ENCODE results near the gene SCARB1.

SCARB1 gene

DNA sequence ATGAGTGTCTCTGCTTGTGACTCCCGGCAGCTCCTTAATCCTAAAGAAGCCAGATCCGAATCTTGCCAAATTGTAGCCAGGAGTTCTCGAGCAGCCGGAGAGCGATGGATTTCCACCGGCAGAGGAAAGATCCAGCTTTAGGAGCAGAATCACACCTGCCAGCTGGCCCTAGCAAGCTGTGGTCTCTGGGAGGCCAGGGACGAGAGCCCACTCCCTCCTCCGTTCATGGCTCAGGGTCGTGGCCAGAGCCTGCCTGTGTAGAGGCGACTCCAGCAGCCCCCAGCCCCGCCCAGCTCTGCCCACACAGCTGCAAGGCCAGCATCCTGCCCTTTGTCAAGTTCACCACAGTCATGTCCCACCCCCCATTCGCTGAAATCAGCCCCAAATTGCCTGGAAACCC, 121.0 kb downstream of the SCARB1 start:
- DNase-seq = peak; percentile 33

DNA sequence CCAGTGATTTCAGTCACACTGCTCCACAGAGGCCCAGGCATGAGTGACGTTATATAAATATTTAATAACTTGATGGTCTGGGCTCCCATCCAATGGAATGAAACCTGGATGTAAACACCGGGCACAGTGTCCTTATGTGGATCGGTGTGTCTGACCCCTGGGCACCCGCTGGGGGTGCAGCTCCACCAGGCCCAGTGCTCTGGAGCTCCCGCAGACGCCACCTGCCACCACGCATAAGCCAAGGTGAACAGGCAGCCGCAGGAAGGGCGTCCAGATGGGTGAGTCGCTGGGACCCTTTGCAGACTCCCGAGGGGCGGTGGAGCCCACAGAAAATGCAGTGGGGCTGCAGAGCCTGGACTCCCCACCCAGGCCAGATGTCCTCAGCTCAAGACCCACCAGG, 121.6 kb downstream of the SCARB1 start:
- DNase-seq = peak; percentile 71

DNA sequence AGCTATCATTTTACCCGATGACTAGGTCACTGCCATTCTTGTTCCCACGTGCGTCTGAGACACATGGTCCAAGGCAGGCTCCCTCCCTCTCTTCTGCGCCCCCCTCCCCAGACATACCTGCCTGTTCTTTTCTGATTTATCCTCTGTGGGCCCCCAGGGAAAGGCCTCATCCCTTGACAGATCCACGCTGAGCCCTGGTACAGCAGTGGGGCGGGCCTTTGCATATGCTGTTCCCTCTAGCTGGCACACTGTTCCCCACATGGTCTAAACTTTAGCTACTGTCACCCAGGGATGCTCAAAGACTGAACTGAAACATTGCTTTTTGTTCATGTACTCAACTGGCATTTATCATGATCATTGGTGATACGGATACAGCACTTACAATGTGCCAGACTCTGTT, 122.5 kb downstream of the SCARB1 start:
- DNase-seq = no peak

DNA sequence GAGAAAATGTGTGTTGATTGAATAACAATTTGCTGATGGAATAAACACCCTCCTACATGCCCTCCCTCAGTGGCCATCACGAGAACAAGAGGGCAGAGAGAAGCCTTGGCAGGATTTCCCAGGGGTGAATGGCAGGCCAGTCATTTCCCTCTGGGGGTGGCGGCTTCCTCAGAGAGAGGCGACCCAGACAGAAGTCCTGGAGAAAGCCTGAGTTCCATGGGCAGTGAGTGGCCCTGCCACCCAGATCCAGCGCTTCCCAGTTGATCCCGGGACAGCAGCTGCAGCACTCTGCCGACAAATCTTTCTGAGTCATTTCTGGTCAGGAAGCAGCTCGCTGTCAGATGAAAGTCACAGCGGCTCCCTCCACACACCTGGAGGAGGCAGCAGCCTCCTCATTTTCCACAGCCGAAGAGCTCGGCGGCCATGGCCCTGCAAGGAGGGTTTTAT, 123.0 kb downstream of the SCARB1 start:
- DNase-seq = no peak

DNA sequence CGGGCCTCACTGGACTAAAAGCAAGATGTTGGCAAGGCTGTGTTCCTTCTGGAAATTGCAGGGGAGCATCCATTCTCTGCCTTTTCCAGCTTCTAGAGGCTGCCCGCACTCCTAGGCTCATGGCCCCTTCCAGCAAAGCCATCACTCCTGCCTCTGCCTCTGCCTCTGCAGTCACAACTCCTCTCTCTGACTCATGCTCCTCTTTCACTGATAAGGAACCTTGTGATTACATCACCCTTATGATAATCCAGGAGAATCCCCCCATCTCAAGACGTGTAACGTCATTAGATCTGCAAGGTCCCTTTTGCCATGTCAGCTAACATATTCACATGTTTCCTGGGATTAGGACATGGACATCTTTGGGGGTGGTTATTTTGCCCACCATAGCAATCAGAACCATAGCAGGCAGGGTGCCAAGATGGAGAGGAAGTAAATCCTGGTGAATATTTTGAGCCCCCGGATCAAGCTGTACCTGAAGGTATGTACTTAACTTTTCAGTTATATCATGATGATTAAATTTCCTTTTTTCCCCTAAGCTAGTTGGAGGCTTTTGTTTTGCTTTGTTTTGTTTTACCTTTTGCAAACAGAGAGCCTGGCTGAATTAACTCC, 123.6 kb downstream of the SCARB1 start:
- DNase-seq = no peak

DNA sequence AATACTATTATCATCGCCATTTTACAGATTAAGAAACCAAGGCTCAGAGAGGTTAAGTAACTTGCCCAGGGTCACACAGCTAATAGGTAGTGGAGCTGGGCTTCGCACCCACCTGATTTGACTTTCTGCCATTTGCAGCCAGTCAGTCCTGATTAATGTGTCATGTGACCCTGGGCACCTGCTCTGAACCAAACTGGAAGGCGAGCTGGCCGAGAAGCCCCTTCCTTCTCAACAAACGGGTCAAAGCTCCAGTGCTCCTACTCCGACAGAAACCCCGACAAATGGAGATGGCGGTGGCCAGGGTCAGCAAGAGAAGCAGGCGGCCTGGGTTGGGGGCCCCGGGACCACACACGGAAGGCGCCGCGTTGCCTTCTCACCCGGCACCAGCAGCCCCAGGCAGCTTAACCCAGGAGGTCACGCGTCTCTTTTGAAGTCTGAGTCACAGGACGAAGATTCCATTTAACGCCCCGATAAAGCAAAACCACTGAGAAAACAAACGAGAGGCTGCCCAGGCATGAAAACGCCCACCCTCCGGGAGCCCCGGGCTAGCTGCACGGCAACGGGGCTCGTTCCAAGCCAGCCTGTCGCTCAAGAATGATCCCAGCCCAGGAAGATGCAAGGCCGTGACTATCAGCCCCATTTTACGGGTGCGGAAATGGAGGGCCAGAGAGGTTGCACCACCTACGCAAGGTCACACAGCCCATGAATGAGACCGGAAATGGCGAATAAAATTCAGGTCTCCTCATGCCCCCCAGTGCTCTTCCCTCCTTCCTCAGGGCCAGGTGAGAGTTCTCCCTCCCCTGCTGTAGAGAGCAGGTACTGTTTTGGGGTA, 124.8 kb downstream of the SCARB1 start:
- no peak for DNase-seq

DNA sequence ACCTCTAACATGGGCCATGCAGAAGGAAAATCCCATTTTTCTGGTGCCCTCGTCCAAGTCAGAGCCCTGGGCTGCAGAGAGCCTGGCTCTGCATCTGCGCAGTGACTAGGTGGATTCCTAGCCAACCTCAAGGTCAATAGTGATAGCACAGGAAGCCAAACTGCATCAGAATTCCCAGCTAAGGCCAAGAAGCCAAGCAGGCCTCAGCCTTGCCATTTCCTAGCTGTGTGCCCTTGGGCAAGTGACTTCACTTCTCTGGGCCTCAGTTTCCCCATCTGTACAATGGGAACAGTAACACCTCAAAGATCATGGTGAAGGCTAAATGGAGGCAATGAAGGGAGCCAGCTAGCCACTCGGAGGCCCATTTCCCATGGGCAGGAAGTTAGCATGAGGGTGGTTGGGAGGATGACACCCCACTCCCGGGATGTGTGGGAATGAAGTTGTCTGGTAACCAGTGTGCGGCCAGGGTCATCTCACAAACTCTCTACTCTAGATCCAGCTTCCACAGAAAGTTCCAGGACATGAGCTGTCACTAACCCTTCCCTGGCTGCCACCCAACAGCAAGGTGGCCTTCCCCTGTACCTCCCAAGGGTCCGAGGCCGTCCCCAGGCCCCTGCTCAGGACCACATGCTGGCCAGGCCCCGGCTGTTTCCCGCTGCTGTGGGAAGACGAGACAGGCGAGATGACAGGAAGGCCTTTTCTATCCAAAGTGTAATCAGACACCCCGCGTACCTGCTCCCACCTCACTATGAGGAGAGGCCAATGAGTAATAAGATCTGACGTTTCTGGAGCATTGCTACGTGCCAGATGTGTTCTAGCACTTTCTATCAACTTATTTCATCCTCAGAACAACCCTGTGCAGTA, 125.7 kb downstream of the SCARB1 start:
- DNase-seq = no peak

DNA sequence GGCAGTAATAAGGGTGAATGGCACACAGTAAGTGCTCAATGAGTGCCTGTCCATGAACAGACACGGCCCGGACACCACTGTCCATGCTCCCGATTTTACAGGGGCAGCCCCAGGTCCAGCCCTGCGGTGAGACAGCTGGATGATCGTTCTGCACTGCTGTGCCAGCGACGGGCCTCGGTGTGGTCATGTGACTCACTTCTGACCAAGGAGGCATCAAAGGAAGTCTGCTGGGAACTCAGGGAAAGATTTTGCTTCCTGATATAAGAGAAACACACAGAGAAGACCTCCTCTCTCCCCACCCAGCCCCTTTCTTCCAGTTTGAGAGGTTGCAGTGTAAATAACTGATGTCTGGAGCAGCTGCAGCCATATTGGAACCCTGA, 126.6 kb downstream of the SCARB1 start:
- DNase-seq = no peak

DNA sequence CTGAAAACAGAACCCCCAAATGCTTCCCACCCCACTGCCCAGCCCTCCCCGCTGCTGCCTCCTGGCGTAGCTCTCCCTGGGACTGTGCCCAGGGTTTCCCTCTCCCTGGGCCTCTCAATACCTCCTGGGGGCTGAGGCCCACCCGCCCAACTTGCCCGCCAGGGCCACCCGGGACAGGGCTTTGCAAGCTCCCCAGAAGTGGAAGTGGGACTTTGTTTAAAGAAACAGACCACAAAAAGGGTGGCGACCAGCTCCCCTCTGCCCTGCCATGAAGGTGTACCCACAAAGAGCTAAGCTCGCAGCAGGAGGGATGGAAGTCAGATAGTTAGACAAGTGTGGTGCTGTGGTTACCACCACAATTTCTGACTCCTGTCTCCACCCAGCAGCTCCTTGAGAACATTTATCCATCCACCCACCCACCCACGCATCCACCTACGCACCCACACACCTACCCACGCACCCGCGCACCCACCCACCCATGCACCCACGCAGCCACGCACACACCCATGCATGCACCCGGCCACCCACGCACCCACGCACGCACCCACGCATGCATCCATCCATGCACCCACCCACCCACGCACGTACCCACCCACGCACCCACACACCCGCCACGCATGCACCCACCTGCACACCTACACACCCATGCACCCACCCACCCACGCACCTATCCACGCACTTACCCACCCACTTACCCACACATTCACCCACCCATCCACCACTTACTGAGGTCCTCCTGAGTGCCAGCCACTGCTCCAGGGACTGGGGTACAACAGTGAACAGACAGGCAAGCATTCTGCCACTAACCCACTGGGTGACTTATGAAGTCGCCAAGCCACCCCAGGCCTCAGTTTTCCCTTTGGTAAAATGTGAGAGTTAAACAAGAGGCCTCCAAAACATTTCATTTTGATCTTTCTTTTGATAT, 127.3 kb downstream of the SCARB1 start:
- DNase-seq = no peak

DNA sequence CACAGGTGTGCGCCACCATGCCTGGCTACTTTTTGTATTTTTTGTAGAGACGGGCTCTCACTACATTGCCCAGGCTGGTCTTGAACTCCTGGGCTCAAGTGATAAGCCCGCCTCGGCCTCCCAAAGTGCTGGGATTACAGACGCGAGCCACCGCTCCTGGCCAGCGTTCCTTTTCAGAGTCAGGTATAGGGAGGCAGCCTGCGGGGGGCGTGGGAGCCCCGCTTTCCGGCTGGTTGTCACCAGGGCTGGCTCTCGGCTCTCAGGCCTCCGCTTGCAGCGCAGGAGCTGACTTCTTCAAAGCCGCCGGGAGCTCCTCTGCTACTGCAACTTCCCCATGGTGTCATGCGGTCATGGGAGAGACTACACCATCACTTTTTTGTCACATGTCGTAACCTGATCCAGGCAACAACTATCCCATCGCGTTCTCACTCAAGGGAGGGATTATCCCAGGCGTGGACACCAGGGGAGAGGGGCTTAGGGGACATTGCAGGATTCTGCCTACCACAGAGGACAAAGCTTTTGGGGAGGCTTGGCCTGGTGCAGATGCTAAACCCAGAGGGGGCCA, 129.4 kb downstream of the SCARB1 start:
- DNase-seq = peak; percentile 24

DNA sequence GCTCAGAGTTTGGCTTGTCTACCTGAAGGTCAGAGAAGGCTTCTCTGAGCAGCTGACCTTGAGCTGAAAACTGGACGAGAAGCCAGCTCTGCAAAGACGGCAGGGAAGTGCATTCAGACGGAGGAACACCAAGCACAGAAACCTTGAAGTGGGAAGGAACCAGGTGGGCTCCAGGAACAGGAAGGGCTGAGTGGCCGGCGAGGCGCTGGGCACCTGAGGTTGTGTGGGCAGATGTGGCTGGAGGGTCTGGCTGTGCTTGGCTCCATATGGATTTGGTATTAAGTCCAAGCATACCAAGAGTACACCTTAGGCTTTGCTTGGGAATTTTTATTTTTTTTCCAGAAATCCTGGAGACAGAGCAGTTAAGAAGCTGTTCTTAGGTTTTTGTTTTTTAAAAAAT, 130.6 kb downstream of the SCARB1 start:
- DNase-seq = no peak

DNA sequence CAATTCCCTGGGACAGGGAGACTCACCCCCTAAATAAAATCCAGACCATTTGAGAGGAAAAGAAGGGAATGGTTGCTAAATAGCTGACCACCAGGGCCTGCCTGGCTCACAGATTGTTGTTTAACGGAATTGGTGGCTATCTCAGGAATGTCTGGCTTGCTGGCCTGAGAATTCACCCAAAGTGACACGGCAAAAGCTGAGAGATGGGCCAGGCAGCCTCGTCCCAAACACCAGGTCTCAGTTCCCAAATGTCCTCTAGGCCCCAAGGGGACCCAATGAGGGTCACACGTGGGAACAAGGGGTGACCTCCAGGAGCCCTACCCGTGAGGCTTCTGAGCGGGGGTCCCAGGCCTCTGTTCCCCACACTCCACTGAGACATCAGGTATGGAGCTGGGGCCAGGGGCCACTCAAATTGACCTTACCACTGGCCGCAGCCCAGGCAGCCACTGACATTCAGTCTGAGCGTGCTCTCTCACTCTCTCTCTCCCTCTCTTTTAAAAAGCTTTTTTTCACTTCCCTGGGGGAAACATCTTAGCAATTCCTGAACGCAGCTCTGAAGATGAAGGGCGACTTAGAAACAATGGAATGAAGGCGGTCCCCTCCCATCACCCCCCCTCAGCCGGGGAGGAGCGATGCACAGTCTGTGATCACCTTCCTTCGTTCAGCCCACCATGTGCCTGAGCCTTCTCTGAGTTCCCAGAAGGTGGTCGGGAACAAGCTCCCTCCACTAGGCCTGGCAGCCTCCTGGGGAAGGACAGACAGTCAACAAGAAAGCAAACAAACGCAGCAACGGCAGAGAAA, 131.2 kb downstream of the SCARB1 start:
- DNase-seq = no peak

DNA sequence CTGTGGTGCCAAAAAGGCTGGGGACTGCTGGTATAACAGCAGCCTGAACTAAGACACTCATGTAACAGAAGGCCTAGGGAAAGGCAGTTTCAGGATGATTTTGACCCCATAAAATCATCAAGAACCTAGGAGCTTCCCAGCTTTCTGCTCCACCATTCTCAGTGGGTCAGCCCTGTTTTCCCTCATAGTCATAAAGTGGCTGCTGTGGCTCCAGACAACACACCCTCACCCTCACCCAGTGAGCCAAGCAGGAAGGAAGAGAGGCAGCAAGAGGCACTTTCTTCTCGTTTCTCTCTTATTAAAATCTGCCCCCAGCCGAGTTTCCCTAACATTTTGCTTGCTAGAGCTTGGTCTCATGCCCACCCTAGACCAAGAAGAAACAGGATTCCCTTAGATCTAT, 131.8 kb downstream of the SCARB1 start:
- DNase-seq = no peak

DNA sequence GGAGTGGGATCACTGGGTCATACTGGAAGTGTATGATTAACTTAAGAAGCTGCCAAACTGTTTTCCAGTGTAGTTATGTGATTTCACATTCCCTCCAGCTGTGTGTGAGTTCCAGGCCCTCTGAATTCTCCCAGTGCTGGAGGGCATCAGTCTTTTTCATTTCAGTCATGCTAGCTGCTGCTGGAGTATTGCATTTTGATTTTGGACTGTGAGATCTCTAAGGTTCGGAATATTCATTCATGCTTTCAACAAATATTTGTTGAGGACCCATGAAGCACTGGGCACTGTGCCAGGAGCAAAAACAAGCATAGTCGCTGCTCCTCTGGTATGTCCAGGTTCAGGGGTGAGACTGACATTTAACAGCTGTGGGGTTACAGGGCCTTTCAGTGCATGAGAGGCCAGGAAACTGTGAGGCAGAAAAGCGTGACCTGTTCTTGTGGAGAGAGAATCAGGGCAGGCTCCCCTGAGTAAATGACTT, 133.2 kb downstream of the SCARB1 start:
- no peak for DNase-seq

DNA sequence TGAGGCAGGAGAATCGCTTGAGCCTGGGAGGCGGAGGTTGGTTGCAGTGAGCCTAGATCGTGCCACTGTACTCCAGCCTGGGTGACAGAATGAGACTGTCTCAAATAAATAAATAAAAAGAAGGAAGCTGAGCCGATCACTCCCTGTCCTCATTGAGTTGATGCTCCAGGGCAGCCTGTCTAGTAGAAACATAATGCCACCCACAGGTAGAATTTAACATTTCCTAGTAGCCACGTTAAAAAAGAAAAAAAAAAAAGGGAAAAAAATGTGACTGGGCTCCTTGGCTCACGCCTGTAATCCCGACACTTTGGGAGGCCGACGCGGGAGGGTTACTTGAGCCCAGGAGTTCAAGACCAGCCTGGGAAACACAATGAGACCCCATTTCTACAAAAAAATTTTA, 135.7 kb downstream of the SCARB1 start:
- peak; percentile 46 for DNase-seq

DNA sequence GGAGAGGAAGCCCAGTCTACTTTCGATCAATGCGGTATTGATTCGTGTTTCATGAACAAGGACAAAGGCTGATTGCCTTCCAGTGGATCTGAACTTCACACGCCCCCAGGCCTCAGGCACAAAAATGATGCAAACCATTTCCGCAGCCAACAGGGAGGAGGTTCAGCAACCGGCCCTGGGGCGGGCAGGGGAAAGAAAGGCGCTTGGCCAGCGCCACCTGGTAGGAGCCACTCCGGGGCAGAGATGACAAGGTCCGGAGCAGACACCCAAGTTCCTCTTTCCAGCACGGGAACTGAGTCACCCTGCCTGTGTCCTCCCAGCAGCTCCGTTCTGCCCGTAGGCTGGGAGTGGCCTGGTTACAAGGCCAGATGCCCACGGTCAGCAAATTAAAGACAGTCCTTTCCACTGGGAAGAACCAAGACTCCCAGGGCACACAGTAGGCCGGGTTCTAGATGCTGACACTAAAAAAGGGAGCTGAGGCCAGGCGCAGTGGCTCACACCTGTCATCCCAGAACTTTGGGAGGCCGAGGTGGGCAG, 136.3 kb downstream of the SCARB1 start:
- DNase-seq = no peak
